ENCODE measurements around the gene STX5. TPM values are rescaled to one million over a fixed set of nuclear protein-coding genes. Genes with fewer than 3 reads are reported as not detected.

Gene STX5
- total and polyA plus RNA-seq, 10 donors, result 20.9 to 50.7 (median 42.6) TPM

DNA sequence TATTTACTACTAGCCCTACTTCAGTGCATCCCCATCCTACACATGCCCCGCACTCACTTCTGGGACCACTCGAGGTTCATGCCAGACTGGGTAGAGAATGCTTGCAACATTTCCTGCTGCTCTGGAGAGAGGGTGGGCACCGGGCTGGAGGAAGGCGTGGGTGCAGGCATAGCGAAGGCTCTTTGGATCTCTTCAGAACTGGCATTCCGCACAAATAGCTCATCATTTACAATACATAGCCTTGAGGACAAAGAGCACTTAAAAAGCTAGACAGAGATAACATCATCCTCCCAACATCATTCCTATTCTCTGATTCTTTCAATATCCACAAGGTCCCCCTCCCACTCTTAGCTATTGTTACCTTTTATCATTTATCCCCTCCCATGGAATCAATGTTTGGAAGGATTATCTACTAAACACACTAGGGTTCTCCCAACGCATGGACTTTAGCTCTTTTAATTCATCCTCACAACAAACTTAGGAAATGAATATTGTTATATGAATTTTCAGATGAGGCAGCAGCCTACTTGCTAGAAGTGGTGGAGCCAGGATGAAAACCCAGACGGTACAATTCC, 37.6 kb downstream of the STX5 start:
- H3K36me3 ChIP-seq, result peaks cover 3 to 89% (median 85%) of the 10 kb centered on the region in 6 donors
- intact Hi-C loops (cut with DNase I; ENCODE audit: low total_unique reads), result no loop called here
- no peak overlapping the region for H3K27ac ChIP-seq
- peaks cover 19 to 42% (median 38%) of the 10 kb centered on the region in 6 donors for H3K4me1 ChIP-seq
- H3K27me3 ChIP-seq (replicated peaks in 1 of 7), result no peaks in the 10 kb centered on the region
- H3K9me3 ChIP-seq, result no peaks in the 10 kb centered on the region
- H3K4me3 ChIP-seq, result no peak overlapping the region
- TF ChIP-seq, protein P1, sequence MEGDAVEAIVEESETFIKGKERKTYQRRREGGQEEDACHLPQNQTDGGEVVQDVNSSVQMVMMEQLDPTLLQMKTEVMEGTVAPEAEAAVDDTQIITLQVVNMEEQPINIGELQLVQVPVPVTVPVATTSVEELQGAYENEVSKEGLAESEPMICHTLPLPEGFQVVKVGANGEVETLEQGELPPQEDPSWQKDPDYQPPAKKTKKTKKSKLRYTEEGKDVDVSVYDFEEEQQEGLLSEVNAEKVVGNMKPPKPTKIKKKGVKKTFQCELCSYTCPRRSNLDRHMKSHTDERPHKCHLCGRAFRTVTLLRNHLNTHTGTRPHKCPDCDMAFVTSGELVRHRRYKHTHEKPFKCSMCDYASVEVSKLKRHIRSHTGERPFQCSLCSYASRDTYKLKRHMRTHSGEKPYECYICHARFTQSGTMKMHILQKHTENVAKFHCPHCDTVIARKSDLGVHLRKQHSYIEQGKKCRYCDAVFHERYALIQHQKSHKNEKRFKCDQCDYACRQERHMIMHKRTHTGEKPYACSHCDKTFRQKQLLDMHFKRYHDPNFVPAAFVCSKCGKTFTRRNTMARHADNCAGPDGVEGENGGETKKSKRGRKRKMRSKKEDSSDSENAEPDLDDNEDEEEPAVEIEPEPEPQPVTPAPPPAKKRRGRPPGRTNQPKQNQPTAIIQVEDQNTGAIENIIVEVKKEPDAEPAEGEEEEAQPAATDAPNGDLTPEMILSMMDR (IDR thresholded peaks at IDR 0.05 in 8 of 11, conservative IDR thresholded peaks at IDR 0.05 in 3 of 11), result no peak
- TF ChIP-seq POLR2AphosphoS5 (IDR thresholded peaks at IDR 0.05), result no peak
- TF ChIP-seq POLR2A (IDR thresholded peaks at IDR 0.05), result no peak
- WGBS, 5 donors, result 68 to 92% (median 82%) methylated on average over 8 of the region's 8 CpGs
- no peak for DNase-seq

DNA sequence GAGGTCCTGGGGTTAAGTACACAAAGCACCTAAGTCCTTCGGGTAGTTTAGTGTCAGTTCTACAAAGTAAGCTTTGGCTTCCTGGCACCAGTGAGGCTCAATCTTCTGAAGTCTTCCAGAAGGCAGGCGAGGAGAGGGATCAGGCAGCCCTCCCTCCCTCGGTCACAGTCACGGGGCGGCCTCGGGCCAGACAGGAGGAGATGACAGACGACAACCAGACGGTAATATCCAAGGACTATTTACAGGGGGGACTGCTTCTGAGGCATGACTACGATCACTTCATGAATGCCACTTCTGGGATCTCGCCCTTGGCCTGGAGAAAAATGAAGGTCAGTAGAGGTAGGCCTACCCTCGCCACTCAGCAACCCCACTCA, 39.7 kb downstream of the STX5 start:
- TF ChIP-seq, protein P1 (IDR thresholded peaks at IDR 0.05 in 8 of 11, conservative IDR thresholded peaks at IDR 0.05 in 3 of 11), result peak in 1 of 11 experiments; percentile 4
- no peak for TF ChIP-seq POLR2AphosphoS5 (IDR thresholded peaks at IDR 0.05)
- no peak for TF ChIP-seq POLR2A (IDR thresholded peaks at IDR 0.05)
- H3K9me3 ChIP-seq, result no peaks in the 10 kb centered on the region
- intact Hi-C loops (cut with DNase I; ENCODE audit: low total_unique reads), result no loop called here

DNA sequence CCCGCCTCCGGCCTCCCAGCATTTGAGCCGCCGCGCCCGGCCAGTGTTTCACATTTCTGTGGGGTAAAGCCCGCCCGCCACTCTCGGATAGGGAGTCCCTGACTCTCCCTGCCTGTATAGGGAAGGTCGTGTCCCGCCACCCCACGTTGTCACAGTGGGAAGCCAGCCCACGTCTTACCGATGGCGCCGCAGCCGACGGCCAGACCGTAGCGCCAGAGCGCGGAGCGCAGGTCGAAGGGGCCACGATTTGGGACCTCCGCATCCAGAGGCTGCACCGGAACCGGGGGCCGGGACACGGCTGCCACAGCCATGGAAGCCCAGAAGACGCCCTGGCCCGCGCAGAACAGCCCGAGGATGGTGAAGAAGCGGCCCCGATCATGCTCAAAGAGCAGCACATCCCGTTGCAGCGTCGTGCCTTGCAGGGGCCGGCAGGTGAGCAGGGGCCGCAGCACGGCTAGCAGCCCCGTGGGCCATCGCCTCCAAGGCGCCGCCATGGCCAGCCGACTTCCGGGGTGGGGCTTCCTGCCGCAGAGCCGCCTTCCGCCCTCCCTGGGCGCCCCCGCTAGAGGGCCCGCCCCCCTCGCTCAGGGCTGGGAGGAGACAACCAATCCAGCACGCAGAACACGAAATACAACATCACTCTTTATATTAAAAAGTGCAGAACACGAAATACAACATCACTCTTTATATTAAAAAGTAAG, 40.2 kb downstream of the STX5 start, which contains the start of gene TMEM223:
TSS of gene TMEM223 (minus strand) at position 506 of the 701 bp plus-strand sequence. CDS start at position 494, 12 bp downstream.
- intact Hi-C loops (cut with DNase I; ENCODE audit: low total_unique reads), result no loop called here
- no peaks in the 10 kb centered on the region for H3K27me3 ChIP-seq (replicated peaks in 1 of 7)
- H3K27ac ChIP-seq, result peak within 1 kb of the TSS; percentile 78 to 93 (median 90)
- no peaks in the 10 kb centered on the region for H3K9me3 ChIP-seq
- peak; percentile 98 for DNase-seq
- peak in 2 of 3 donors; percentile 10 to 87 for TF ChIP-seq POLR2A (IDR thresholded peaks at IDR 0.05)
- TF ChIP-seq POLR2AphosphoS5 (IDR thresholded peaks at IDR 0.05), result peak; percentile 97 to 99 (median 97)
- TF ChIP-seq, protein P1 (IDR thresholded peaks at IDR 0.05 in 8 of 11, conservative IDR thresholded peaks at IDR 0.05 in 3 of 11), result peak in 8 of 11 experiments; percentile 27 to 72 (median 48)
- H3K4me1 ChIP-seq, result peaks cover 31 to 60% (median 55%) of the 10 kb centered on the region in 6 donors
- peaks cover 3 to 72% (median 64%) of the 10 kb centered on the region in 6 donors for H3K36me3 ChIP-seq
- peak within 1 kb of the TSS; percentile 82 to 98 (median 94) for H3K4me3 ChIP-seq
- 0 to 1% (median 1%) methylated on average over 34 to 58 of the region's 58 CpGs for WGBS, 5 donors

More for the DNA sequence above, 39.7 kb downstream of the STX5 start:
- H3K4me3 ChIP-seq, result peak overlapping the region in 7 of 8 donors; percentile 90 to 98 (median 95)
- WGBS, 5 donors, result 20 to 31% (median 27%) methylated on average over 8 to 11 of the region's 11 CpGs
- H3K27me3 ChIP-seq (replicated peaks in 1 of 7), result no peaks in the 10 kb centered on the region
- peak overlapping the region; percentile 78 to 93 (median 90) for H3K27ac ChIP-seq
- H3K36me3 ChIP-seq, result peaks cover 3 to 77% (median 70%) of the 10 kb centered on the region in 6 donors
- peak; percentile 85 for DNase-seq
- H3K4me1 ChIP-seq, result peaks cover 31 to 60% (median 55%) of the 10 kb centered on the region in 6 donors

DNA sequence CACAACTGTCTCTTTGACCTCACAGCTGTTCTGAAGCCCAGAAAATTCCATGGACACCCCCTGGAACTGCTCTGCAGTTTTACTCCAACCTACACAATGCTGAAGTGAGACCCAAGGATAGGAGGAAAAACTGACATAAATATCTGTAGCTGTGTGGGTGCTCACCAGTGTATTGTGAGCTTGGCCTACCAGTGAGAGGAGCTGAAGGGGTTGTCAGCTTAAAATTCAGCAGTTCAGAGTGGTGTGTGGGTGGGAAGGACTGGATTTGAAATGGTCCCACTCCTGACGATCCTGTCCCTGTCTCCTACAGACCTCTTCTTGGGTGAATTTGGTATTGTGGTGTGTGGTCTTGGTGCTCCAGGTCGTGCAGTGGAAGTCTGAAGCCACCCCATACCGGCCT, 42.3 kb downstream of the STX5 start:
- H3K36me3 ChIP-seq, result peaks cover 0 to 60% (median 44%) of the 10 kb centered on the region in 6 donors
- no peak for DNase-seq
- intact Hi-C loops (cut with DNase I; ENCODE audit: low total_unique reads), result loop anchor here (5.0 kb wide), 1 partner anchor 68 kb away; no protein-coding TSS in a partner anchor
- no peak for TF ChIP-seq POLR2AphosphoS5 (IDR thresholded peaks at IDR 0.05)
- TF ChIP-seq, protein P1 (IDR thresholded peaks at IDR 0.05 in 8 of 11, conservative IDR thresholded peaks at IDR 0.05 in 3 of 11), result no peak
- no peak for TF ChIP-seq POLR2A (IDR thresholded peaks at IDR 0.05)
- no peak overlapping the region for H3K4me3 ChIP-seq
- peak overlapping the region in 3 of 8 donors; percentile 90 to 100 (median 93) for H3K27ac ChIP-seq
- WGBS, 5 donors, result 59 to 79% (median 64%) methylated on average over 3 of the region's 3 CpGs
- no peaks in the 10 kb centered on the region for H3K27me3 ChIP-seq (replicated peaks in 1 of 7)
- H3K4me1 ChIP-seq, result peaks cover 40 to 72% (median 67%) of the 10 kb centered on the region in 6 donors
- H3K9me3 ChIP-seq, result no peaks in the 10 kb centered on the region
